Measurements from ENCODE around the gene ILDR2.
"Not testable (repeated sequence)": the region's sequence is repeated elsewhere in the genome, so short reads cannot be mapped to it uniquely, and the experiment has no call there.

Gene ILDR2

GRCh38 chr1:166884040-166884642 is 91.2 kb downstream of the ILDR2 start:
- DNase-seq = no peak

- no peak for DNase-seq
Observed at GRCh38 chr1:166882893-166883292, 92.4 kb downstream of the ILDR2 start.

DNA sequence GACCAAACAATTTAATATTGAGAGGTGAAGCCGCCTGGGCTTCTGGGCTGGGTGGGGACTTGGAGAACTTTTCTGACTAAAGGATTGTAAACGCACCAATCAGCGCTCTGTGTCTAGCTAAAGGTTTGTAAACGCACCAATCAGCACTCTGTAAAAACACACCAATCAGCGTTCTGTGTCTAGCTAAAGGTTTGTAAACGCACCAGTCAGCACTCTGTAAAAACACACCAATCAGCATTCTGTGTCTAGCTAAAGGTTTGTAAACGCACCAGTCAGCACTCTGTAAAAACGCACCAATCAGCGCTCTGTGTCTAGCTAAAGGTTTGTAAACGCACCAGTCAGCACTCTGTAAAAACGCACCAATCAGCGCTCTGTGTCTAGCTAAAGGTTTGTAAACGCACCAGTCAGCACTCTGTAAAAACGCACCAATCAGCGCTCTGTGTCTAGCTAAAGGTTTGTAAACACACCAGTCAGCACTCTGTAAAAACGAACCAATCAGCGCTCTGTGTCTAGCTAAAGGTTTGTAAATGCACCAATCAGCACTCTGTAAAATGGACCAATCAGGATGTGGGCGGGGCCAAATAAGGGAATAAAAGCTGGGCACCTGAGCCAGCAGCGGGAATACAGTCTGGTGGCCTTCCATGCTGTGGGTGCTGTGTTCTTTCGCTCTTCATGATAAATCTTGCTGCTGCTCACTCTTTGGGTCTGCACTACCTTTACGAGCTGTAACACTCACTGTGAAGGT is 97.0 kb downstream of the ILDR2 start:
- not testable (repeated sequence) for DNase-seq

DNA sequence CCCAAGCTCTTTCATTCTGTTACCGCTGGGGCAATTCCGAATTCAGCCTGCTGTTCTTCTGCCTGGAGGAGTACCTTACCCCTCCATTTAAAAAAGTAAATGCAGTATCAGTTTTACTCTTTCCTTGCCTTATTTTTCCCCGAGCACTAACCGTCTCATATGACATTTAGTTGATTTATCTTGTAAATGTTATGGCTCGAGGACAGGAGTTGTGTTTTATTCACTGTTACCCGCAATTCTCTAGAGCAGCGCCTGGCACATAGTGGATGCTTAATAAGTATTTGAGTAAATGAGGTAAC is 98.9 kb downstream of the ILDR2 start:
- DNase-seq = no peak

DNA sequence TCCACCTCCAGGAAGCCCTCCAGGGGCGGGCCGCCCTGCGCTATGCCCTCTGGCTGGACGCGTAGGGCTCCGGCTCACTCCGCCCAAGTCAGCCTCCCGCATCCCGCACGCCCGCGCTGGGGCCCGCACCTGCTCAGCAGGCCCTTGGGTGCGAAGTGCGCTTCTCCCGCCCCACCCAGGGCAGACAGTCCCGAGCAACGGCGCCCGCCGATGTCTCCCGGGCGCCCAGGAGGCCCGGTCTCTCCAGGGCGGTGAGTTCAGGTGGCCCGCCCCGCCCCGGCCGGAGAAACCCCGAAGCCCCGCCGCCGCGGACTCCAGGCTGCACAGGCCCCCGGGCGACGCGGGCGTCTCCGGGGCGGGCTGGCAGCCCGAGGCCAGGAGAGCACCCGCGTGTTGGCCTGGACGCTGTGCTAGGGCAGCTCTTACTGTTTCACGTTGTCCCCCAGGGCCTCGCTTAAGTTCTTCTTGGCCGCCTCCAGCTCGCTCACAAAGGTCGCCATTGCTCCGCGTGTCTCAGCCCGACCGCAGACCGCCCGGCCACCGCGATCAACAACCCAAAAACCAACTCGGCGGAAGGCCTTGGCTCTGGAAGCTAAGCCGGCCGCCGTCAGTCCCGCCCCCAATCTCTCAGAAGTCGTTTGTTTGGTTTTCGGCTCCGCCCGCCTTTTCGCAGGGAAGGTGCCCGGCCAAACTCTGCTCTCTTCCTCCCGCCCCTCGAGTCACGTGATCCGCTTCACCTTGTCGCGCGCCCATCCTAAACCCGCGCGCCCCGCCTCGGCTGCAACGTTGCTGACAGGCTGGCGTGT is 99.4 kb downstream of the ILDR2 start, which contains the start of gene TADA1:
Gene TADA1, minus strand, starts transcription at position 531 of the 806 bp plus-strand sequence. Its CDS starts 31 bp downstream, at position 500.
- DNase-seq = peak; percentile 97

DNA sequence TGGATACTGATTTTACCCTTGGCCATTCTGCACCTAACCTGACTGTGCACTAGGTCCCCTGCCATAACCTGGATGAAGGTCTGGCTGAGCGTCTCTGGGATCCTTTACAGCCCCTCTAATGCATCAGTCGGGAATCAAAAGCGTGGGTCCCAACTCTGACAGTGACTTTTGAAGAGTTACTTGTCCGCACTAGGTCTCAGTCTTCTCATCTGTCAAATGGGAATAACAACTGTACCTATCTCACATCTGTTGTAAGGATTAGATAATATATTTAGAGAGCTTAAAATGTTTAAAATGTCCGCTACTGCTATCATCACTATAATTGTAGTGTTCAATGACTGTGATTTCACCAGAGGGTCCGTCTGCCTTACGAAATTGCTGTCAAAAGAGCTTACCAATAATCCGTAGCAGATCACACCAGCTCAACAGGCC is 100.0 kb downstream of the ILDR2 start:
- no peak for DNase-seq

DNA sequence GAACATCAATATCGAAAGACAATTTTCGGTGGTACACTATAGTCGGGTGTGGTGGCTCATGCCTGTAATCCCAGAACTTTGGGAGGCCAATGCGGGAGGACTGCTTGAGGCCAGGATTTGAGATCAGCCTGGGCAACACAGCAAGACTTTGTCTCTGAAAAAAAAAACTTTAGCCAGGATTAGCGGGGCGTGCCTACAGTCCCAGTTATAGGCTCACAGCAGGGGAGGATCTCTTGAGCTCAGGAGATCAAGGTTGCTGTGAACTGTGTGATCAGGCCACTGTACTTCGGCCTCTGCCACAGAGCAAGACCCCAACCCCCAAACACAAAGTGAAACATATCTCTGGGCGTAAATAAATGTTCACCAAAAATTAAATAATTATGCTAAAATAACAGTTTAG is 100.9 kb downstream of the ILDR2 start:
- no peak for DNase-seq

DNA sequence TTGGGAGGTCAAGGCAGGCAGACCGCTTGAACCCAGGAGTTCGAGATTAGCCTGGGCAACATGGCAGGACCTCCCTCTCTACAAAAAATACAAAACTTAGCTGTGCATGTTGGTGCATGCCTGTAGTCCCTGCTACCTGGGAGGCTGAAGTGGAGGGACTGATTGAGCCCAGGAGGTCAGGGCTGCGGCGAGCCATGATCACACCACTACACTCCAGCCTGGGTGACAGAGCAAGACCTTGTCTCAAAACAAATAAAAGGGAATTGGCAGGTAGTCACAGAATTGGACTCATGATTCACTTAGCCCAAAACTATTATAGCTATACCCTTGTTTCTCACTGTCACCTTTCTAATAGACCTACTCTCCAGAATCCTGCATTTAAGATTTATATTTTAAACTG is 104.8 kb downstream of the ILDR2 start:
- DNase-seq = no peak

GRCh38 chr1:166869318-166870099 is 105.8 kb downstream of the ILDR2 start:
- DNase-seq = no peak

GRCh38 chr1:166868639-166869038 is 106.7 kb downstream of the ILDR2 start:
- DNase-seq = no peak

- no peak for DNase-seq
Observed at GRCh38 chr1:166865926-166866325, 109.4 kb downstream of the ILDR2 start.

DNA sequence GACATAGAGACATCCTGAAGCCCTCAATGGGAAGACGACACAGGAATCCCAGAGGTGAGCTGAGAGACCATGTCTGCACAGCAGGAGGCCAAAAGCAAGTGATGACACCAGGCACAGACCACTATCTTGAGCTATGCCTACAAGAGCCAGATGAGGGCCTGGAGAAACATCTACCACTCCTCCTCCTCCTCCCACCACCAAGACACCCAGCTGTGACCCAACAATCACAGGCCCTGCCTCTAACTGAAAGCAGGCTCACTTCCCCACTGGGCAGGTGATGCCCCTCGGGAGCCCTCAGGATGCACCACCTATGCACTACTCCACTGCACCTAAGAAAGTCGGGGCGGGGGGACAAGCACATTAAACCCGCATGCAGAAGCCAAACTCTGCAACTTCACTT is 115.7 kb downstream of the ILDR2 start:
- DNase-seq = no peak

DNA sequence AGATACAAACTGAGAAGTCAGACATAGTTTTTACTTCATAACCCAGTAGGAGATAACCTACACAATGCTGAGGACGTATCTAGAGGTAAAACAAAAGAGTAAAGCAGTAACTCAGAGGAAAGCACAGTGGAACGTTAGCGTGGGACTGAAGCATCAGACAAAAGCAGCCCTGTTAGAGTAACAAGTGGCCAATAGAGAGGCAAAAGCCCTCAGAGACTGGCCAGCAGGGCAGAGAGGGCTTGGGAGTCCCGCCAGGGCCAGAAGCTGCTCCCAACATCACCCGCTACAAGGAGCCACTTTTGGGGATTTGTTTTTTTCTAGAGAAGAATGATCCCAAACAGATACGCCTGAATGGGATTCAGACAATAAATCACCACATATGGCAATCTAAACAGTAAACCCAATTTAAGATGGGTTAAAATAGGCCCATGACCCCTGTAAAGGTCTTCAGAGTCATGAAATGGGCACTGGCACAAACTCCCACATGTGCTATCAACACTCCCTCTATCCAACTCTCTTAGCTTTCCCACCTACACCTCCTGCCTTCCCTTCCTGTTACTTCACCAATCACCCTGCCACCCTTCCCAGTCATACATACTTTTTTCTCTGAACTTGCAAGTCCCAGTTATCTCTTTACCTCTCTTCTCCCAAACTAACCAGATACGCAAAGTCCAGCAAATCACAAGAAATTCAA is 116.5 kb downstream of the ILDR2 start:
- no peak for DNase-seq
